GM19467 (cell line): ENCODE data around the gene RAPGEFL1.
"Not testable (repeated sequence)": the region's sequence is repeated elsewhere in the genome, so short reads cannot be mapped to it uniquely, and the experiment has no call there.

ENCODE experiments used
- ATAC-seq: cut with Tn5 transposase; IDR thresholded peaks from one replicate; pipeline ENCODE4 v1.9.1; 2021; ENCODE audit warnings: mild to moderate bottlenecking, moderate library complexity; ENCODE audit not compliant: unreplicated experiment

Gene RAPGEFL1

GRCh38 chr17:40206193-40206592 lies 28.9 kb downstream of the RAPGEFL1 start:
- not testable (repeated sequence) for ATAC-seq

- ATAC-seq = no peak
Observed at GRCh38 chr17:40209404-40210093, 32.3 kb downstream of the RAPGEFL1 start.

- not testable (repeated sequence) for ATAC-seq
Observed at GRCh38 chr17:40213914-40214313, 36.6 kb downstream of the RAPGEFL1 start.

- ATAC-seq = no peak
Observed at GRCh38 chr17:40218006-40218739, 40.9 kb downstream of the RAPGEFL1 start.

- peak; percentile 82 for ATAC-seq
Observed at GRCh38 chr17:40218740-40219593, 41.7 kb downstream of the RAPGEFL1 start, which contains the start of gene WIPF2. Gene WIPF2 (plus strand): TSS chr17:40219304. CDS start chr17:40256460, 37,156 bp downstream.

GRCh38 chr17:40219594-40220338 lies 42.5 kb downstream of the RAPGEFL1 start:
- ATAC-seq = no peak

- ATAC-seq = no peak
Observed at GRCh38 chr17:40224718-40225550, 47.7 kb downstream of the RAPGEFL1 start.

- ATAC-seq = not testable (repeated sequence)
Observed at GRCh38 chr17:40229146-40229545, 51.9 kb downstream of the RAPGEFL1 start.

- no peak for ATAC-seq
Observed at GRCh38 chr17:40230670-40231069, 53.4 kb downstream of the RAPGEFL1 start.

- ATAC-seq = not testable (repeated sequence)
Observed at GRCh38 chr17:40231928-40232327, 54.7 kb downstream of the RAPGEFL1 start.

- no peak for ATAC-seq
Observed at GRCh38 chr17:40241252-40241834, 64.1 kb downstream of the RAPGEFL1 start.

GRCh38 chr17:40242774-40243173 lies 65.5 kb downstream of the RAPGEFL1 start:
- ATAC-seq = no peak

GRCh38 chr17:40243761-40244160 lies 66.5 kb downstream of the RAPGEFL1 start:
- ATAC-seq = no peak

GRCh38 chr17:40244255-40244654 lies 67.0 kb downstream of the RAPGEFL1 start:
- no peak for ATAC-seq
